H9 (cell line): ENCODE measurements around the gene USP40. TPM values are rescaled to one million over a fixed set of nuclear protein-coding genes. Genes with fewer than 3 reads are reported as not detected.

Source experiments
- DNase-seq: peaks from one replicate; pipeline ENCODE4 v3.0.0-alpha.2; 2017
- H2AFZ ChIP-seq: one replicate; pipeline ENCODE4 v1.6.1; 2013; ENCODE audit warnings: mild to moderate bottlenecking, low read length, control low read depth, moderate library complexity
- H2AK5ac ChIP-seq: 2 replicates; pipeline ENCODE4 v1.6.1; 2013; ENCODE audit warnings: low read length, control low read depth, mixed read lengths; ENCODE audit not compliant: insufficient read length
- H2BK120ac ChIP-seq: one replicate; pipeline ENCODE4 v1.6.1; 2013; ENCODE audit warnings: low read depth, mild to moderate bottlenecking, low read length, control low read depth, inconsistent platforms; ENCODE audit not compliant: poor library complexity, severe bottlenecking
- H2BK12ac ChIP-seq: 2 replicates; pipeline ENCODE4 v1.6.1; 2013; ENCODE audit warnings: low read length, control low read depth, mixed read lengths, low read depth; ENCODE audit not compliant: insufficient read length
- H2BK15ac ChIP-seq: 2 replicates; pipeline ENCODE4 v1.6.1; 2013; ENCODE audit warnings: low read depth, low read length, control low read depth
- H2BK20ac ChIP-seq: one replicate; pipeline ENCODE4 v1.6.1; 2013; ENCODE audit warnings: low read depth, mild to moderate bottlenecking, low read length, control low read depth, inconsistent platforms; ENCODE audit not compliant: poor library complexity, severe bottlenecking
- H2BK5ac ChIP-seq: 2 replicates; pipeline ENCODE4 v1.6.1; 2013; ENCODE audit warnings: low read length, control low read depth, mixed read lengths; ENCODE audit not compliant: insufficient read length
- H3K14ac ChIP-seq: 2 replicates; pipeline ENCODE4 v1.6.1; 2013; ENCODE audit warnings: low read length, control low read depth; ENCODE audit not compliant: insufficient read depth
- H3K18ac ChIP-seq: 2 replicates; pipeline ENCODE4 v1.6.1; 2013; ENCODE audit warnings: low read depth, mild to moderate bottlenecking, mixed read lengths, low read length, control low read depth; ENCODE audit not compliant: insufficient read length
- H3K23ac ChIP-seq: 2 replicates; pipeline ENCODE4 v1.6.1; 2013; ENCODE audit warnings: low read length, control low read depth, mixed read lengths, low read depth; ENCODE audit not compliant: insufficient read length
- H3K23me2 ChIP-seq: 2 replicates; pipeline ENCODE4 v1.6.1; 2013; ENCODE audit warnings: low read depth, mild to moderate bottlenecking, mixed read lengths, low read length, control low read depth; ENCODE audit not compliant: insufficient read length, poor library complexity, severe bottlenecking
- H3K27ac ChIP-seq: 2 replicates; pipeline ENCODE4 v1.5.1; 2013; ENCODE audit warnings: low read length, control low read depth, mixed read lengths, low read depth; ENCODE audit not compliant: insufficient read length
- H3K27me3 ChIP-seq: 2 replicates; pipeline ENCODE4 v1.6.1; 2013; ENCODE audit warnings: low read length, control low read depth, inconsistent platforms; ENCODE audit not compliant: insufficient read depth
- H3K4ac ChIP-seq: 2 replicates; pipeline ENCODE4 v1.6.1; 2013; ENCODE audit warnings: low read depth, mild to moderate bottlenecking, control low read depth, inconsistent platforms, low read length, moderate library complexity
- H3K4me1 ChIP-seq: 2 replicates; pipeline ENCODE4 v1.6.1; 2013; ENCODE audit warnings: low read length, control low read depth, inconsistent platforms; ENCODE audit not compliant: insufficient read depth
- H3K4me2 ChIP-seq: 2 replicates; pipeline ENCODE4 v1.6.1; 2013; ENCODE audit warnings: low read length, control low read depth, mixed read lengths; ENCODE audit not compliant: insufficient read length, insufficient read depth
- H3K56ac ChIP-seq: 2 replicates; pipeline ENCODE4 v1.6.1; 2013; ENCODE audit warnings: low read depth, mild to moderate bottlenecking, mixed read lengths, low read length, control low read depth; ENCODE audit not compliant: insufficient read length
- H3K79me1 ChIP-seq: 2 replicates; pipeline ENCODE4 v1.6.1; 2013; ENCODE audit warnings: low read depth, mild to moderate bottlenecking, moderate library complexity, low read length, control low read depth, inconsistent platforms; ENCODE audit not compliant: insufficient read depth, poor library complexity, severe bottlenecking
- H3K79me2 ChIP-seq: 2 replicates; pipeline ENCODE4 v1.6.1; 2013; ENCODE audit warnings: low read length, control low read depth, inconsistent platforms; ENCODE audit not compliant: insufficient read depth
- H3K9ac ChIP-seq: 2 replicates; pipeline ENCODE4 v1.6.1; 2013; ENCODE audit warnings: low read length, control low read depth, mixed read lengths; ENCODE audit not compliant: insufficient read length; ENCODE audit errors: extremely low read depth
- H3K9me3 ChIP-seq: one replicate; pipeline ENCODE4 v1.6.1; 2013; ENCODE audit warnings: low read depth, low read length, inconsistent platforms; ENCODE audit not compliant: control insufficient read depth
- H3T11ph ChIP-seq: one replicate; pipeline ENCODE4 v1.6.1; 2013; ENCODE audit warnings: mild to moderate bottlenecking, low read length, control low read depth, inconsistent platforms
- H4K20me1 ChIP-seq: one replicate; pipeline ENCODE4 v1.6.1; 2013; ENCODE audit not compliant: control insufficient read depth, insufficient read length, insufficient read depth
- H4K5ac ChIP-seq: 2 replicates; pipeline ENCODE4 v1.6.1; 2013; ENCODE audit warnings: low read depth, mild to moderate bottlenecking, mixed read lengths, low read length, control low read depth; ENCODE audit not compliant: insufficient read length
- H4K8ac ChIP-seq: replicated peaks from 2 replicates; pipeline ENCODE4 v1.6.1; 2013; ENCODE audit warnings: low read length, control low read depth, mixed read lengths, low read depth; ENCODE audit not compliant: insufficient read length
- H4K91ac ChIP-seq: 2 replicates; pipeline ENCODE4 v1.6.1; 2013; ENCODE audit warnings: low read depth, mild to moderate bottlenecking, moderate library complexity, mixed read lengths, low read length, control low read depth; ENCODE audit not compliant: insufficient read length
- H3K27ac Mint-ChIP-seq, 3 experiments: 2 replicates in 2 of 3; 3 replicates in 1 of 3; pipeline ENCODE4 v1.8.0; 2020 to 2021; ENCODE audit warnings: mixed read lengths in 3 of 3, mild to moderate bottlenecking in 1 of 3, moderate library complexity in 1 of 3
- H3K27me3 Mint-ChIP-seq: 2 replicates; pipeline ENCODE4 v1.8.0; 2021; ENCODE audit warnings: low read depth, mild to moderate bottlenecking, moderate library complexity, mixed read lengths
- H3K36me3 Mint-ChIP-seq, 3 experiments: 2 replicates in 2 of 3; 3 replicates in 1 of 3; pipeline ENCODE4 v1.8.0; 2020 to 2021; ENCODE audit warnings: low read depth in 3 of 3, mixed read lengths in 3 of 3; ENCODE audit not compliant: insufficient read depth in 1 of 3
- H3K4me1 Mint-ChIP-seq, 2 experiments: 2 replicates each; pipeline ENCODE4 v1.8.0; 2020; ENCODE audit warnings: mixed read lengths in 2 of 2
- H3K4me3 Mint-ChIP-seq, 2 experiments: 2 replicates in 1 of 2; 3 replicates in 1 of 2; pipeline ENCODE4 v1.8.0; 2020 to 2021; ENCODE audit warnings: mild to moderate bottlenecking in 2 of 2, mixed read lengths in 2 of 2, moderate library complexity in 1 of 2
- H3K9me3 Mint-ChIP-seq, 2 experiments: 2 replicates in 1 of 2; 3 replicates in 1 of 2; pipeline ENCODE4 v1.8.0; 2020; ENCODE audit warnings: mild to moderate bottlenecking in 2 of 2, mixed read lengths in 2 of 2, moderate library complexity in 1 of 2
- CTCF ChIP-seq: fragments of 200-600 bp; sonication (generic); conservative IDR thresholded peaks from 3 replicates; pipeline ENCODE4 v1.8.0; 2021; ENCODE audit warnings: antibody characterized with exemption, mild to moderate bottlenecking
- WGBS: extraction: QIAGEN DNeasy Blood & Tissue Kit; methylation state at CpG from one replicate; pipeline ENCODE4 v1.1.7; 2013; ENCODE audit warnings: missing lambda C conversion rate, low lambda C conversion rate, mixed read lengths; ENCODE audit not compliant: insufficient read length; ENCODE audit errors: extremely low coverage; 5-methylcytosine and 5-hydroxymethylcytosine counted together
- total RNA-seq: library from RNA; stranded (reverse); gene quantifications from 2 replicates; pipeline ENCODE4 v1.2.1, GENCODE V29; 2021

The USP40 gene
- total RNA-seq, 1 experiment from 2014 or later = 7.5 TPM

- no peak for TF ChIP-seq CTCF
- no CpG with 5 or more reads among the region's 3 CpGs for WGBS
- H3K14ac ChIP-seq = no peak overlapping the region
- no peak overlapping the region for H2BK20ac ChIP-seq
- H3T11ph ChIP-seq = no peak overlapping the region
- H3K18ac ChIP-seq = no peak overlapping the region
- no peak overlapping the region for H2BK15ac ChIP-seq
- H4K8ac ChIP-seq = no peak overlapping the region
- H3K79me1 ChIP-seq = no peaks in the 10 kb centered on the region
- no peaks in the 10 kb centered on the region for H3K9me3 ChIP-seq
- no peak for DNase-seq
- no peak overlapping the region for H2AK5ac ChIP-seq
- H3K27me3 ChIP-seq = no peaks in the 10 kb centered on the region
- peaks cover 0 to 5% (median 2%) of the 10 kb centered on the region in 3 experiments; a peak in 2 of 7 replicates for H3K36me3 Mint-ChIP-seq
- H3K23me2 ChIP-seq = no peaks in the 10 kb centered on the region
- H3K4me1 Mint-ChIP-seq = peaks cover 8 to 10% of the 10 kb centered on the region in 2 experiments
- H2AFZ ChIP-seq = no peak overlapping the region
- no peaks in the 10 kb centered on the region; a peak in 1 of 5 replicates for H3K9me3 Mint-ChIP-seq
- no peaks in the 10 kb centered on the region for H4K20me1 ChIP-seq
- H3K56ac ChIP-seq = no peak overlapping the region
- H3K4me3 Mint-ChIP-seq = no peak overlapping the region
- H3K23ac ChIP-seq = no peak overlapping the region
- no peak overlapping the region for H3K9ac ChIP-seq
- H3K27ac ChIP-seq = no peak overlapping the region
- no peak overlapping the region for H3K27ac Mint-ChIP-seq
- no peak overlapping the region for H4K5ac ChIP-seq
- H2BK120ac ChIP-seq = no peak overlapping the region
- H3K27me3 Mint-ChIP-seq = no peaks in the 10 kb centered on the region
- no peak overlapping the region for H4K91ac ChIP-seq
- H2BK12ac ChIP-seq = no peak overlapping the region
- no peak overlapping the region for H2BK5ac ChIP-seq
- no peaks in the 10 kb centered on the region for H3K79me2 ChIP-seq
- no peaks in the 10 kb centered on the region for H3K4me1 ChIP-seq
- no peak overlapping the region for H3K4ac ChIP-seq
- H3K4me2 ChIP-seq = no peak overlapping the region
Observed at GRCh38 chr2:233428008-233428407, 138.6 kb downstream of the USP40 start.
